Karpas-422 (cell line): ENCODE measurements around the gene NAGLU. TPM values are rescaled to one million over a fixed set of nuclear protein-coding genes. Genes with fewer than 3 reads are reported as not detected.

ENCODE experiments used
- DNase-seq: peaks from one replicate; pipeline ENCODE4 v3.0.0-alpha.2; 2015
- H2AFZ ChIP-seq: fragments of 200-600 bp; sonication (generic); 2 replicates; pipeline ENCODE4 v1.6.1; 2014; ENCODE audit warnings: antibody characterized with exemption, low read length, mixed read lengths
- H3K27ac ChIP-seq: fragments of 200-600 bp; sonication (generic); 2 replicates; pipeline ENCODE4 v1.5.1; 2014; ENCODE audit warnings: mild to moderate bottlenecking, low read length, moderate library complexity
- H3K27me3 ChIP-seq: fragments of 200-600 bp; sonication (generic); 2 replicates; pipeline ENCODE4 v1.6.1; 2014; ENCODE audit warnings: low read length, mixed read lengths
- H3K36me3 ChIP-seq: fragments of 200-600 bp; sonication (generic); 2 replicates; pipeline ENCODE4 v1.6.1; 2014; ENCODE audit warnings: low read length, mixed read lengths; ENCODE audit not compliant: insufficient read depth
- H3K4me1 ChIP-seq: fragments of 200-600 bp; sonication (generic); 2 replicates; pipeline ENCODE4 v1.6.1; 2014; ENCODE audit warnings: mild to moderate bottlenecking, low read length, mixed read lengths
- H3K4me2 ChIP-seq: fragments of 200-600 bp; sonication (generic); 2 replicates; pipeline ENCODE4 v1.6.1; 2014; ENCODE audit warnings: low read length, low read depth, mild to moderate bottlenecking; ENCODE audit not compliant: poor library complexity, severe bottlenecking
- H3K4me3 ChIP-seq: fragments of 200-600 bp; sonication (generic); 2 replicates; pipeline ENCODE4 v1.5.1; 2014; ENCODE audit warnings: mild to moderate bottlenecking, antibody characterized with exemption, low read length, mixed read lengths
- H3K79me2 ChIP-seq: fragments of 200-600 bp; sonication (generic); 2 replicates; pipeline ENCODE4 v1.6.1; 2014; ENCODE audit warnings: mild to moderate bottlenecking, low read length, mixed read lengths
- H3K9ac ChIP-seq: fragments of 200-600 bp; sonication (generic); 2 replicates; pipeline ENCODE4 v1.6.0; 2014; ENCODE audit warnings: low read length
- H3K9me2 ChIP-seq: fragments of 200-600 bp; sonication (generic), shearing (Covaris generic); replicated peaks from 2 replicates; pipeline ENCODE4 v1.6.0; 2014; ENCODE audit warnings: mild to moderate bottlenecking, low read length, moderate library complexity; ENCODE audit not compliant: insufficient read depth
- H3K9me3 ChIP-seq: fragments of 300-700, 200-600 bp; sonication (generic); 2 replicates; pipeline ENCODE4 v1.6.1; 2014; ENCODE audit warnings: low read length, mixed read lengths
- H4K20me1 ChIP-seq: fragments of 200-600 bp; sonication (generic); 2 replicates; pipeline ENCODE4 v1.6.1; 2014; ENCODE audit warnings: mild to moderate bottlenecking, antibody characterized with exemption, low read length, low read depth; ENCODE audit not compliant: insufficient read depth
- total RNA-seq: library from RNA; depleted of rRNA; stranded (reverse); fragments of >200 nt; shearing (Covaris generic); gene quantifications from 2 replicates; pipeline ENCODE4 v1.2.3, GENCODE V29; 2014; ENCODE audit warnings: low replicate concordance

Gene NAGLU
- total RNA-seq, 1 experiment from 2014 or later = 40.0 TPM

- DNase-seq = no peak
- no peaks in the 10 kb centered on the region for H3K9me2 ChIP-seq
- H3K36me3 ChIP-seq = peaks cover 19% of the 10 kb centered on the region; the same call in 1 of the 2 replicates
- H3K4me3 ChIP-seq = no peak overlapping the region
- peaks cover 48% of the 10 kb centered on the region for H3K79me2 ChIP-seq
- H3K9ac ChIP-seq = no peak overlapping the region; the same call in 1 of the 2 replicates
- no peak overlapping the region for H2AFZ ChIP-seq
- no peaks in the 10 kb centered on the region for H3K27me3 ChIP-seq
- no peak overlapping the region for H3K27ac ChIP-seq
- H3K4me2 ChIP-seq = no peak overlapping the region
- H4K20me1 ChIP-seq = no peaks in the 10 kb centered on the region
- H3K4me1 ChIP-seq = peaks cover 39% of the 10 kb centered on the region
- no peaks in the 10 kb centered on the region for H3K9me3 ChIP-seq
Measured at GRCh38 chr17:42565523-42566214, 29.6 kb downstream of the NAGLU start.

GRCh38 chr17:42566215-42566882, 30.3 kb downstream of the NAGLU start:
- no peak for DNase-seq
- Histone ChIP-seq H3K27me3 (no peaks in the 10 kb centered on the region), H4K20me1 (no peaks in the 10 kb centered on the region), H3K4me3 (peak overlapping the region; percentile 99), H3K4me1 (peaks cover 38% of the 10 kb centered on the region), H3K9me3 (no peaks in the 10 kb centered on the region), H3K79me2 (peaks cover 47% of the 10 kb centered on the region), H3K9ac (peak overlapping the region; percentile 94), H3K36me3 (peaks cover 20% of the 10 kb centered on the region; the same call in 1 of the 2 replicates), H3K4me2 (peak overlapping the region; percentile 100), H3K9me2 (no peaks in the 10 kb centered on the region), H2AFZ (no peak overlapping the region), H3K27ac (no peak overlapping the region)

DNA sequence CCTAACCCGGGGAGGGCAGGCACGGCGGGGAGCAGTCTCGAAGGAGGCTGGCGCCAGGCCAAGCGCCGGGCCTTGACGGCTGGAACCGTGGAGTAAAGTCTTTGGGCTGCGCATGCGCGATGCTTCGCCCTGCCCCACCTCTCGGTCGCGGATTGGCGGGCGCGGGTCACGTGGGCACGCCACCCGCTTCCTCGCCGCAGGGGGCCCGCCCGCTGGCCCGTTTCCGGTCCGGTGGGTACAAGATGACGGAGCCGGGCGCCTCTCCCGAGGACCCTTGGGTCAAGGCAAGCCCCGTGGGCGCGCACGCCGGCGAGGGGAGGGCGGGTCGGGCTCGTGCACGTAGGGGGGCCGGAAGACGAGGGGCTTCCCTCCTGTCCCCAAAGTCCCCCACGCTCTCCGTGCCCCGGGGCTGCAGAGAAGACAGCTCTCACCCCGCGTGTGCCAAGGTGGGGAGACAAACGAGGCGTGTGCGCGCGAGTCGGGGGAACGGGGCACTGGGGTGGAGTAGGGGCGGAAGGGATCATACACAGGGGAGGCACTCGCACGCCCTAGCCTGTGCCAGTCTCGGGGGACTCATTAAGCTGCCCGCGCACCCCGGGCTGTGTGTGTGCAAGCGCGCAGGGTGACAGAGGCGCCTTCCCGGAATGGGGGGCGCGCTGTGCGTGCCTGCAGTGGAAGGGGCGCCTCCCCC, 31.0 kb downstream of the NAGLU start, which contains the start of gene MLX:
TSS of gene MLX (plus strand) at position 218 of the 691 bp plus-strand sequence. CDS start at position 243, 25 bp downstream.
- Histone ChIP-seq H3K4me1 (peaks cover 33% of the 10 kb centered on the region), H3K9me2 (no peaks in the 10 kb centered on the region), H3K9me3 (no peaks in the 10 kb centered on the region), H3K4me2 (peak within 1 kb of the TSS; percentile 100), H3K9ac (peak within 1 kb of the TSS; percentile 94), H4K20me1 (no peaks in the 10 kb centered on the region), H3K4me3 (peak within 1 kb of the TSS; percentile 99), H3K27ac (peak within 1 kb of the TSS; percentile 79), H2AFZ (0 out of 2 replicates have a peak within 1 kb of the TSS, but pooled peaks have one; percentile 42), H3K27me3 (no peaks in the 10 kb centered on the region), H3K36me3 (peaks cover 25% of the 10 kb centered on the region), H3K79me2 (peaks cover 42% of the 10 kb centered on the region)
- peak; percentile 97 for DNase-seq

GRCh38 chr17:42568341-42569111, 32.5 kb downstream of the NAGLU start:
- no peaks in the 10 kb centered on the region for H4K20me1 ChIP-seq
- no peak for DNase-seq
- no peak overlapping the region for H3K9ac ChIP-seq
- peaks cover 33% of the 10 kb centered on the region for H3K36me3 ChIP-seq
- no peak overlapping the region for H3K27ac ChIP-seq
- no peak overlapping the region for H2AFZ ChIP-seq
- peaks cover 27% of the 10 kb centered on the region for H3K4me1 ChIP-seq
- peak overlapping the region; percentile 100 for H3K4me2 ChIP-seq
- H3K4me3 ChIP-seq = no peak overlapping the region
- no peaks in the 10 kb centered on the region for H3K9me3 ChIP-seq
- no peaks in the 10 kb centered on the region for H3K9me2 ChIP-seq
- no peaks in the 10 kb centered on the region for H3K27me3 ChIP-seq
- H3K79me2 ChIP-seq = peaks cover 27% of the 10 kb centered on the region

GRCh38 chr17:42571435-42572225, 35.6 kb downstream of the NAGLU start:
- Histone ChIP-seq H3K4me3 (no peak overlapping the region), H4K20me1 (no peaks in the 10 kb centered on the region), H3K4me1 (peaks cover 29% of the 10 kb centered on the region), H3K79me2 (peaks cover 28% of the 10 kb centered on the region), H2AFZ (no peak overlapping the region), H3K27me3 (no peaks in the 10 kb centered on the region), H3K4me2 (no peak overlapping the region), H3K9ac (no peak overlapping the region), H3K9me3 (no peaks in the 10 kb centered on the region), H3K27ac (no peak overlapping the region), H3K36me3 (peaks cover 36% of the 10 kb centered on the region), H3K9me2 (no peaks in the 10 kb centered on the region)
- DNase-seq = no peak

- Histone ChIP-seq H3K9me3 (no peaks in the 10 kb centered on the region), H2AFZ (no peak overlapping the region), H3K36me3 (peaks cover 36% of the 10 kb centered on the region), H3K9ac (0 out of 2 replicates have a peak overlapping the region, but pooled peaks have one; percentile 15), H3K4me2 (no peak overlapping the region), H3K9me2 (no peaks in the 10 kb centered on the region), H3K27ac (no peak overlapping the region), H3K4me3 (no peak overlapping the region), H3K79me2 (peaks cover 29% of the 10 kb centered on the region), H3K4me1 (peaks cover 30% of the 10 kb centered on the region), H4K20me1 (no peaks in the 10 kb centered on the region), H3K27me3 (no peaks in the 10 kb centered on the region)
- DNase-seq = no peak
Measured at GRCh38 chr17:42573095-42573494, 37.1 kb downstream of the NAGLU start.

DNA sequence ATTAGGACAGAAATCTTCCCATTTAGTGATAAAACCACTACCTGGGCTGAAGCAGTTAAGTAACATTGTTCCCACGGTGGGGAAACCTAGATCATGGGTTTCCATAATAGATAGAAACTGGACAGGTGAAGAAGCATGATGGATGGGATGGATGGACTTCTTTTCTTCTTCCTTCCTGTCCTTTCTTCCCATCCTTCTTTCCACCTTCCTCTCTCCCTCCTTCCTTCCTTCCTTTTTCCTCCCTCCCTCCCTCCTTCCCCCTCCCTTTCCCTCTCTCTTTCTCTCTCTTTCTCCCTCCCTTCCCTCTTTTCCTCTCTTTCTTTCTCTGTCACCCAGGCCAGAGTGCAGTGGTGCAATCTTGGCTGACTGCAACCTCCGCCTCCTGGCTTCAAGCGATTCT, 38.4 kb downstream of the NAGLU start:
- Histone ChIP-seq H3K9ac (no peak overlapping the region), H3K4me1 (peaks cover 37% of the 10 kb centered on the region), H3K9me3 (no peaks in the 10 kb centered on the region), H3K79me2 (peaks cover 28% of the 10 kb centered on the region), H4K20me1 (no peaks in the 10 kb centered on the region), H3K9me2 (no peaks in the 10 kb centered on the region), H3K4me3 (no peak overlapping the region), H3K36me3 (peaks cover 36% of the 10 kb centered on the region), H3K27ac (no peak overlapping the region), H2AFZ (no peak overlapping the region), H3K27me3 (no peaks in the 10 kb centered on the region), H3K4me2 (no peak overlapping the region)
- no peak for DNase-seq
